Liver (tissue), 9 donors: Measurements from ENCODE around the gene RASL10A. TPM values are rescaled to one million over a fixed set of nuclear protein-coding genes. Genes with fewer than 3 reads are reported as not detected.

ENCODE experiments used
- DNase-seq: peaks from one replicate; pipeline ENCODE4 v3.0.0-alpha.2; 2017; ENCODE audit warnings: low spot score
- H3K27ac ChIP-seq, 2 donors: one replicate each; pipeline ENCODE4 v1.7.0; 2013; ENCODE audit warnings: inconsistent platforms in 2 of 2, low read length in 2 of 2, control low read depth in 1 of 2, low read depth in 1 of 2, mild to moderate bottlenecking in 1 of 2
- H3K27me3 ChIP-seq, 4 donors: one replicate each; pipeline versions ENCODE4 v1.6.1 to v1.7.0; 2013; ENCODE audit warnings: low read length in 3 of 4, inconsistent platforms in 1 of 4, mild to moderate bottlenecking in 1 of 4, moderate library complexity in 1 of 4; ENCODE audit not compliant: control insufficient read depth in 4 of 4, insufficient read depth in 4 of 4
- H3K36me3 ChIP-seq, 4 donors: one replicate each; pipeline versions ENCODE4 v1.6.1 to v1.7.0; 2013; ENCODE audit warnings: low read length in 3 of 4, mild to moderate bottlenecking in 3 of 4, low read depth in 1 of 4, moderate library complexity in 1 of 4; ENCODE audit not compliant: control insufficient read depth in 4 of 4, insufficient read depth in 3 of 4
- H3K4me1 ChIP-seq, 4 donors: one replicate each; pipeline versions ENCODE4 v1.6.1 to v1.7.0; 2013; ENCODE audit warnings: low read length in 3 of 4, mild to moderate bottlenecking in 3 of 4, moderate library complexity in 1 of 4; ENCODE audit not compliant: control insufficient read depth in 4 of 4, insufficient read depth in 4 of 4
- H3K4me3 ChIP-seq, 3 donors: one replicate each; pipeline versions ENCODE4 v1.6.1 to v1.7.0; 2013; ENCODE audit warnings: low read length in 3 of 3, control low read depth in 1 of 3, low read depth in 1 of 3, mild to moderate bottlenecking in 1 of 3
- H3K9ac ChIP-seq, 2 donors: one replicate each; pipeline ENCODE4 v1.7.0; 2013; ENCODE audit warnings: low read length in 2 of 2, mild to moderate bottlenecking in 2 of 2, moderate library complexity in 2 of 2, control low read depth in 1 of 2, low read depth in 1 of 2
- H3K9me3 ChIP-seq, 4 donors: one replicate each; pipeline versions ENCODE4 v1.6.1 to v1.7.0; 2013; ENCODE audit warnings: low read length in 3 of 4; ENCODE audit not compliant: control insufficient read depth in 4 of 4
- EGR1 ChIP-seq, 2 donors: IDR thresholded peaks; 2 replicates each; pipeline ENCODE4 v1.6.1; 2016 to 2018; ENCODE audit warnings: antibody characterized with exemption in 2 of 2, low read depth in 2 of 2
- GABPA ChIP-seq, 2 donors: IDR thresholded peaks in 1 of 2; conservative IDR thresholded peaks in 1 of 2; 2 replicates each; pipeline ENCODE4 v1.6.1; 2016; ENCODE audit warnings: antibody characterized with exemption in 2 of 2, mild to moderate bottlenecking in 1 of 2, moderate library complexity in 1 of 2
- JUND ChIP-seq, 2 donors: IDR thresholded peaks; 2 replicates each; pipeline ENCODE4 v1.6.1; 2016; ENCODE audit warnings: antibody characterized with exemption in 2 of 2
- NR2F2 ChIP-seq: IDR thresholded peaks from 2 replicates; pipeline ENCODE4 v1.6.1; 2016; ENCODE audit warnings: antibody characterized with exemption
- REST ChIP-seq: IDR thresholded peaks from 2 replicates; pipeline ENCODE4 v1.6.1; 2016; ENCODE audit warnings: antibody characterized with exemption, mild to moderate bottlenecking
- RXRA ChIP-seq, 2 donors: IDR thresholded peaks; 2 replicates each; pipeline ENCODE4 v1.6.1; 2017 to 2018; ENCODE audit warnings: antibody characterized with exemption in 2 of 2, mild to moderate bottlenecking in 1 of 2
- SP1 ChIP-seq: IDR thresholded peaks from 2 replicates; pipeline ENCODE4 v1.6.1; 2018; ENCODE audit warnings: antibody characterized with exemption, mild to moderate bottlenecking
- WGBS: extraction: QIAGEN DNeasy Blood & Tissue Kit; methylation state at CpG from one replicate; pipeline ENCODE4 v1.1.7; 2013; 5-methylcytosine and 5-hydroxymethylcytosine counted together
- polyA plus RNA-seq, 2 donors: library from polyadenylated mRNA; stranded (reverse) in 1 of 2; unstranded in 1 of 2; fragments of 200-250 nt in 1 of 2; fragments of >200 nt in 1 of 2; fragmentation: Nextera tagmentation in 1 of 2; extraction: Ambion mirVana in 1 of 2; gene quantifications; one replicate each; pipeline versions ENCODE4 v1.2.1 to v1.2.3, GENCODE V29; 2013 to 2015
- total RNA-seq, 2 donors: library from RNA; depleted of rRNA; stranded (reverse); fragments of >200 nt; gene quantifications; one replicate each; pipeline ENCODE4 v1.2.3, GENCODE V29; 2014
- TF ChIP-seq, protein P1 (sequence below): IDR thresholded peaks from 2 replicates; pipeline ENCODE4 v1.6.1; 2016; ENCODE audit warnings: antibody characterized with exemption
- TF ChIP-seq, protein P2 (sequence below): IDR thresholded peaks from 2 replicates; pipeline ENCODE4 v1.6.1; 2016; ENCODE audit warnings: antibody characterized with exemption
- TF ChIP-seq, protein P3 (sequence below): IDR thresholded peaks from 2 replicates; pipeline ENCODE4 v1.6.1; 2016; ENCODE audit warnings: antibody characterized with exemption
- donor health status: healthy.
- donor health status: healthy.
- donor health status: healthy.
- donor health status: healthy.
- donor health status: healthy.

RASL10A gene
- total and polyA plus RNA-seq, 4 donors: 0.10 to 0.79 (median 0.47) TPM

DNA sequence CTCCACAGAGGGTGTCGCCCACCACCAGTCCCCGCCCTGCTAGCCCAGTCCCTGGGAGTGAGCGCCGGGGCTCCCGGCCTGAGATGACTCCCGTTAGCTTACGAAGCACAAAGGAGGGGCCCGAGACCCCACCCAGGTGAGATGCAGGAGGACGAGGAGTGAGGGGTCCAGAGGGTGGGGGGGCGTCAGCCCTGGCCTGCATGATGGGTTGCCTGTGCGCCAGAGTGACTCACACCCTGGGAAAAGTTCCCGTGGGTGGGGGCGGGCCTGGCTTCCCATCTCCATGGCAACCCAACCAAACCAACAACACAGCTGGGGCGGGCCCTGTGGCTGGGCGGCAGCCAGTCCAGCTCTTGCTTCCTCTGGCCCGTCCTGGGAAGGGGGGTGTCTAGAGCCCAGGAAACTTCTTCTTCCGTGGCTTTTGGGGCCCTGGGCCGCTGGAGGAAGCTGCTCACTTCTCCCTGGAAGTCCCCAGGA is 4.6 kb downstream of the RASL10A start:
- Histone ChIP-seq H3K9me3 (no peaks in the 10 kb centered on the region), H3K27ac (peak overlapping the region; percentile 36 to 50), H3K36me3 (no peaks in the 10 kb centered on the region), H3K4me3 (no peak overlapping the region), H3K9ac (no peak overlapping the region), H3K4me1 (peaks cover 18 to 67% (median 32%) of the 10 kb centered on the region in 4 donors), H3K27me3 (peaks cover 0 to 4% (median 0%) of the 10 kb centered on the region in 4 donors)
- DNase-seq: peak; percentile 84
- TF ChIP-seq, protein P1, sequence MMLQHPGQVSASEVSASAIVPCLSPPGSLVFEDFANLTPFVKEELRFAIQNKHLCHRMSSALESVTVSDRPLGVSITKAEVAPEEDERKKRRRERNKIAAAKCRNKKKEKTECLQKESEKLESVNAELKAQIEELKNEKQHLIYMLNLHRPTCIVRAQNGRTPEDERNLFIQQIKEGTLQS: no peak
- TF ChIP-seq EGR1 (IDR thresholded peaks at IDR 0.05; ENCODE audit: low read depth in 2 of 2) (peak in 1 of 2 donors; percentile 71), JUND (IDR thresholded peaks at IDR 0.05) (peak; percentile 90 to 98), RXRA (IDR thresholded peaks at IDR 0.05) (peak in 1 of 2 donors; percentile 44), REST (peak; percentile 55)
- TF ChIP-seq, protein P2, sequence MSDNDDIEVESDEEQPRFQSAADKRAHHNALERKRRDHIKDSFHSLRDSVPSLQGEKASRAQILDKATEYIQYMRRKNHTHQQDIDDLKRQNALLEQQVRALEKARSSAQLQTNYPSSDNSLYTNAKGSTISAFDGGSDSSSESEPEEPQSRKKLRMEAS: no peak
- 32% methylated on average over 18 of the region's 18 CpGs for WGBS

GRCh38 chr22:29310065-29310862 is 5.2 kb downstream of the RASL10A start:
- Histone ChIP-seq H3K9me3 (no peaks in the 10 kb centered on the region), H3K4me1 (peaks cover 18 to 66% (median 31%) of the 10 kb centered on the region in 4 donors), H3K27me3 (peaks cover 0 to 4% (median 0%) of the 10 kb centered on the region in 4 donors), H3K36me3 (no peaks in the 10 kb centered on the region), H3K27ac (peak overlapping the region; percentile 9 to 36), H3K9ac (no peak overlapping the region), H3K4me3 (no peak overlapping the region)
- DNase-seq: no peak
- TF ChIP-seq, protein P3, sequence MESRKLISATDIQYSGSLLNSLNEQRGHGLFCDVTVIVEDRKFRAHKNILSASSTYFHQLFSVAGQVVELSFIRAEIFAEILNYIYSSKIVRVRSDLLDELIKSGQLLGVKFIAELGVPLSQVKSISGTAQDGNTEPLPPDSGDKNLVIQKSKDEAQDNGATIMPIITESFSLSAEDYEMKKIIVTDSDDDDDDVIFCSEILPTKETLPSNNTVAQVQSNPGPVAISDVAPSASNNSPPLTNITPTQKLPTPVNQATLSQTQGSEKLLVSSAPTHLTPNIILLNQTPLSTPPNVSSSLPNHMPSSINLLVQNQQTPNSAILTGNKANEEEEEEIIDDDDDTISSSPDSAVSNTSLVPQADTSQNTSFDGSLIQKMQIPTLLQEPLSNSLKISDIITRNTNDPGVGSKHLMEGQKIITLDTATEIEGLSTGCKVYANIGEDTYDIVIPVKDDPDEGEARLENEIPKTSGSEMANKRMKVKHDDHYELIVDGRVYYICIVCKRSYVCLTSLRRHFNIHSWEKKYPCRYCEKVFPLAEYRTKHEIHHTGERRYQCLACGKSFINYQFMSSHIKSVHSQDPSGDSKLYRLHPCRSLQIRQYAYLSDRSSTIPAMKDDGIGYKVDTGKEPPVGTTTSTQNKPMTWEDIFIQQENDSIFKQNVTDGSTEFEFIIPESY: no peak
- no peak for TF ChIP-seq REST
- peak; percentile 62 for TF ChIP-seq NR2F2
- no peak for TF ChIP-seq GABPA (IDR thresholded peaks at IDR 0.05 in 1 of 2, conservative IDR thresholded peaks at IDR 0.05 in 1 of 2)
- TF ChIP-seq SP1: no peak
- 77% methylated on average over 28 of the region's 28 CpGs for WGBS
